HepG2 (cell line): Measurements from ENCODE around the gene RTEL1. TPM values are rescaled to one million over a fixed set of nuclear protein-coding genes. Genes with fewer than 3 reads are reported as not detected.

Experiments used
- ARNT2 ChIP-seq: sonication (generic); formaldehyde crosslinking; IDR thresholded peaks from 2 replicates; pipeline ENCODE4 v1.8.0; 2022; ENCODE audit warnings: mild to moderate bottlenecking, low read depth, missing genetic modification reagents, moderate library complexity
- CHD4 ChIP-seq: fragments of 200-600 bp; sonication (generic); IDR thresholded peaks from 2 replicates; pipeline ENCODE4 v1.7.0; 2017; ENCODE audit warnings: mild to moderate bottlenecking, low read length, borderline replicate concordance
- CREM ChIP-seq, 2 experiments: sonication (generic) in 1 of 2; formaldehyde crosslinking in 1 of 2; IDR thresholded peaks; 2 replicates each; pipeline versions ENCODE4 v1.4.0 to v1.6.1; 2016 to 2020; ENCODE audit warnings: antibody characterized with exemption in 1 of 2, mild to moderate bottlenecking in 1 of 2, missing genetic modification reagents in 1 of 2
- HNRNPUL1 ChIP-seq: fragments of 200-400 bp; formaldehyde crosslinking; IDR thresholded peaks from 2 replicates; pipeline ENCODE4 v1.6.1; 2017; ENCODE audit warnings: low read depth, mild to moderate bottlenecking, low read length, moderate library complexity
- HOXA9 ChIP-seq: sonication (generic); formaldehyde crosslinking; IDR thresholded peaks from 2 replicates; pipeline ENCODE4 v1.8.1; 2022; ENCODE audit warnings: missing genetic modification reagents, mild to moderate bottlenecking, moderate library complexity, borderline replicate concordance
- MYPOP ChIP-seq: sonication (generic); formaldehyde crosslinking; IDR thresholded peaks from 2 replicates; pipeline ENCODE4 v1.8.1; 2023; ENCODE audit warnings: mild to moderate bottlenecking, moderate library complexity, missing genetic modification reagents
- NFYB ChIP-seq: sonication (generic); formaldehyde crosslinking; IDR thresholded peaks from 2 replicates; pipeline ENCODE4 v1.4.0; 2020; ENCODE audit warnings: missing genetic modification reagents
- NR2C2 ChIP-seq: sonication (generic); formaldehyde crosslinking; IDR thresholded peaks from 2 replicates; pipeline ENCODE4 v1.4.0; 2020; ENCODE audit warnings: missing genetic modification reagents, mild to moderate bottlenecking, moderate library complexity, borderline replicate concordance
- NR2F6 ChIP-seq, 2 experiments: IDR thresholded peaks; 2 replicates each; pipeline ENCODE4 v1.6.1; 2016; ENCODE audit warnings: antibody characterized with exemption in 1 of 2, mild to moderate bottlenecking in 1 of 2
- PAF1 ChIP-seq: IDR thresholded peaks from 2 replicates; pipeline ENCODE4 v1.6.1; 2016; ENCODE audit warnings: missing genetic modification reagents, missing compliant biosample characterization
- PBX2 ChIP-seq: IDR thresholded peaks from 2 replicates; pipeline ENCODE4 v1.6.1; 2016; ENCODE audit warnings: control low read depth
- POLR2AphosphoS2 ChIP-seq: IDR thresholded peaks from 2 replicates; pipeline ENCODE4 v1.6.1; 2011; ENCODE audit warnings: low read depth, low read length, improper control_type of control experiment
- SRSF9 ChIP-seq: fragments of 200-400 bp; formaldehyde crosslinking; IDR thresholded peaks from 2 replicates; pipeline ENCODE4 v1.6.1; 2018; ENCODE audit warnings: borderline replicate concordance, mild to moderate bottlenecking, low read depth, low read length; ENCODE audit not compliant: insufficient read depth, poor library complexity, severe bottlenecking
- TCF7L2 ChIP-seq: IDR thresholded peaks from 2 replicates; pipeline ENCODE4 v1.6.1; 2011; ENCODE audit warnings: mild to moderate bottlenecking, low read depth, low read length, moderate library complexity
- ZBTB10 ChIP-seq: sonication (generic); formaldehyde crosslinking; IDR thresholded peaks from 2 replicates; pipeline ENCODE4 v1.4.0; 2020; ENCODE audit warnings: missing genetic modification reagents, borderline replicate concordance
- ZNF280D ChIP-seq: sonication (generic); formaldehyde crosslinking; IDR thresholded peaks from 2 replicates; pipeline ENCODE4 v1.5.1; 2020; ENCODE audit warnings: mild to moderate bottlenecking, missing genetic modification reagents
- ZNF34 ChIP-seq: sonication (generic); formaldehyde crosslinking; IDR thresholded peaks from 2 replicates; pipeline ENCODE4 v1.4.0; 2020; ENCODE audit warnings: mild to moderate bottlenecking, missing genetic modification reagents, borderline replicate concordance
- ZNF350 ChIP-seq: sonication (generic); formaldehyde crosslinking; IDR thresholded peaks from 2 replicates; pipeline ENCODE4 v1.4.0; 2020; ENCODE audit warnings: mild to moderate bottlenecking, low read depth, missing genetic modification reagents, borderline replicate concordance
- ZNF547 ChIP-seq: sonication (generic); formaldehyde crosslinking; IDR thresholded peaks from 2 replicates; pipeline ENCODE4 v1.5.1; 2020; ENCODE audit warnings: mild to moderate bottlenecking, missing genetic modification reagents
- ZNF556 ChIP-seq: sonication (generic); formaldehyde crosslinking; IDR thresholded peaks from 2 replicates; pipeline ENCODE4 v1.4.0; 2020; ENCODE audit warnings: mild to moderate bottlenecking, missing genetic modification reagents, borderline replicate concordance
- polyA plus RNA-seq, 8 experiments: library from polyadenylated mRNA; depleted of rRNA in 3 of 8; stranded (reverse) in 7 of 8; unstranded in 1 of 8; fragments of >200 nt; fragmentation: Illumina TruSeq in 4 of 8; extraction: Trizol in 4 of 8; gene quantifications; 2 replicates each; pipeline versions ENCODE4 v1.2.1 to v1.2.3, GENCODE V29; 2011 to 2016; ENCODE audit warnings: low read depth in 4 of 8, missing spikeins in 1 of 8, mixed read lengths in 1 of 8; ENCODE audit not compliant: insufficient read depth in 1 of 8
- total RNA-seq, 5 experiments: library from RNA; depleted of rRNA; stranded (reverse); fragments of >200 nt; fragmentation: Illumina TruSeq; extraction: Trizol; gene quantifications; 2 replicates each; pipeline ENCODE4 v1.2.3, GENCODE V29; 2016; ENCODE audit warnings: low read depth in 1 of 5

Gene RTEL1
- total and polyA plus RNA-seq, 2 of the 13 experiments (the other 11 are each of a cell fraction or from before 2014, with no cell fraction given) = 21.8 to 36.4 TPM

GRCh38 chr20:63627129-63627750 lies 30.9 kb upstream of the RTEL1 start (continued):
- TF ChIP-seq ZNF34 = 0 out of 2 replicates have a peak, but pooled peaks have one; percentile 83
- peak; percentile 94; the same call in 1 of the 2 replicates for TF ChIP-seq ZNF556 (CRISPR knock-in tag)
- TF ChIP-seq PBX2 (CRISPR knock-in tag) = no peak
- peak; percentile 74; the same call in 1 of the 2 replicates for TF ChIP-seq ZNF350 (CRISPR knock-in tag)
- peak; percentile 68; the same call in 1 of the 2 replicates for TF ChIP-seq PAF1 (CRISPR knock-in tag)
- peak; percentile 96 for TF ChIP-seq ZNF547 (CRISPR knock-in tag)
- TF ChIP-seq SRSF9 = no peak
- no peak for TF ChIP-seq HNRNPUL1
- TF ChIP-seq ZBTB10 (CRISPR knock-in tag) = peak; percentile 90; the same call in 1 of the 2 replicates
- TF ChIP-seq TCF7L2 = no peak
- TF ChIP-seq NR2C2 (CRISPR knock-in tag) = peak; percentile 69
- TF ChIP-seq ARNT2 (CRISPR knock-in tag) = peak; percentile 92
- TF ChIP-seq HOXA9 (CRISPR knock-in tag) = peak; percentile 95
- TF ChIP-seq NR2F6 (IDR thresholded peaks at IDR 0.05) = no peak
- peak; percentile 24; the same call in 1 of the 2 replicates for TF ChIP-seq NR2F6 (CRISPR knock-in tag; IDR thresholded peaks at IDR 0.05)
- TF ChIP-seq ZNF280D = peak; percentile 60; the same call in 1 of the 2 replicates
- no peak for TF ChIP-seq POLR2AphosphoS2
- peak; percentile 80; the same call in 1 of the 2 replicates for TF ChIP-seq MYPOP
- TF ChIP-seq CHD4 = no peak
- TF ChIP-seq CREM (IDR thresholded peaks at IDR 0.05) = no peak
- no peak; the same call in 1 of the 2 replicates for TF ChIP-seq CREM (CRISPR knock-in tag; IDR thresholded peaks at IDR 0.05)
- no peak; the same call in 1 of the 2 replicates for TF ChIP-seq NFYB (CRISPR knock-in tag)
